Measurements from ENCODE around the gene VWA5A.

The VWA5A gene

GRCh38 chr11:124072147-124072546, 43.1 kb upstream of the VWA5A start:
- H4K20me1 ChIP-seq (ENCODE audit: insufficient read depth, low read length): no peaks in the 10 kb centered on the region

GRCh38 chr11:124074554-124074953, 40.7 kb upstream of the VWA5A start:
- Histone ChIP-seq H3K4me3 (ENCODE audit: low read depth, low read length, poor library complexity, severe bottlenecking) (no peak overlapping the region), H4K20me1 (ENCODE audit: insufficient read depth, low read length) (no peaks in the 10 kb centered on the region), H3K79me2 (ENCODE audit: insufficient read depth, low read length) (no peaks in the 10 kb centered on the region), H3K27ac (ENCODE audit: low read depth, low read length, poor library complexity, severe bottlenecking) (no peak overlapping the region), H3K4me2 (ENCODE audit: low read length) (no peak overlapping the region), H3K9ac (ENCODE audit: low read length) (no peak overlapping the region), H3K9me3 (ENCODE audit: low read length) (no peaks in the 10 kb centered on the region), H3K27me3 (ENCODE audit: insufficient read depth, low read length) (no peaks in the 10 kb centered on the region), H3F3A (ENCODE audit: insufficient read depth, low read length) (no peaks in the 10 kb centered on the region), H3K36me3 (ENCODE audit: insufficient read depth, low read length) (no peaks in the 10 kb centered on the region), H3K9me2 (ENCODE audit: low read depth, low read length) (no peaks in the 10 kb centered on the region), H3K4me1 (ENCODE audit: insufficient read depth, low read length, severe bottlenecking) (peaks cover 5% of the 10 kb centered on the region), H2AFZ (ENCODE audit: low read length) (no peak overlapping the region)
- no peak for TF ChIP-seq EZH2 (IDR thresholded peaks at IDR 0.05; ENCODE audit: borderline replicate concordance, low read length)
- no peak for TF ChIP-seq CTCF (IDR thresholded peaks at IDR 0.05; ENCODE audit: low read length)

More at GRCh38 chr11:124072147-124072546, 43.1 kb upstream of the VWA5A start:
- Histone ChIP-seq H2AFZ (ENCODE audit: low read length) (no peak overlapping the region), H3K9me3 (ENCODE audit: low read length) (no peaks in the 10 kb centered on the region), H3K9me2 (ENCODE audit: low read depth, low read length) (no peaks in the 10 kb centered on the region), H3K27me3 (ENCODE audit: insufficient read depth, low read length) (no peaks in the 10 kb centered on the region), H3F3A (ENCODE audit: insufficient read depth, low read length) (no peaks in the 10 kb centered on the region), H3K4me2 (ENCODE audit: low read length) (no peak overlapping the region), H3K4me3 (ENCODE audit: low read depth, low read length, poor library complexity, severe bottlenecking) (no peak overlapping the region), H3K9ac (ENCODE audit: low read length) (no peak overlapping the region), H3K27ac (ENCODE audit: low read depth, low read length, poor library complexity, severe bottlenecking) (no peak overlapping the region), H3K36me3 (ENCODE audit: insufficient read depth, low read length) (no peaks in the 10 kb centered on the region), H3K4me1 (ENCODE audit: insufficient read depth, low read length, severe bottlenecking) (peaks cover 5% of the 10 kb centered on the region), H3K79me2 (ENCODE audit: insufficient read depth, low read length) (no peaks in the 10 kb centered on the region)
- TF ChIP-seq CTCF (IDR thresholded peaks at IDR 0.05; ENCODE audit: low read length) (no peak), EZH2 (IDR thresholded peaks at IDR 0.05; ENCODE audit: borderline replicate concordance, low read length) (no peak)

GRCh38 chr11:124075492-124075840, 39.8 kb upstream of the VWA5A start:
- no peaks in the 10 kb centered on the region for H3K79me2 ChIP-seq (ENCODE audit: insufficient read depth, low read length)
- H3F3A ChIP-seq (ENCODE audit: insufficient read depth, low read length): no peaks in the 10 kb centered on the region
- H4K20me1 ChIP-seq (ENCODE audit: insufficient read depth, low read length): no peaks in the 10 kb centered on the region
- H3K9me2 ChIP-seq (ENCODE audit: low read depth, low read length): no peaks in the 10 kb centered on the region
- H2AFZ ChIP-seq (ENCODE audit: low read length): no peak overlapping the region
- H3K36me3 ChIP-seq (ENCODE audit: insufficient read depth, low read length): no peaks in the 10 kb centered on the region
- peaks cover 5% of the 10 kb centered on the region for H3K4me1 ChIP-seq (ENCODE audit: insufficient read depth, low read length, severe bottlenecking)
- H3K9me3 ChIP-seq (ENCODE audit: low read length): no peaks in the 10 kb centered on the region
- no peak overlapping the region for H3K9ac ChIP-seq (ENCODE audit: low read length)
- H3K27ac ChIP-seq (ENCODE audit: low read depth, low read length, poor library complexity, severe bottlenecking): no peak overlapping the region
- H3K27me3 ChIP-seq (ENCODE audit: insufficient read depth, low read length): no peaks in the 10 kb centered on the region
- no peak overlapping the region for H3K4me3 ChIP-seq (ENCODE audit: low read depth, low read length, poor library complexity, severe bottlenecking)
- TF ChIP-seq EZH2 (IDR thresholded peaks at IDR 0.05; ENCODE audit: borderline replicate concordance, low read length) (no peak), CTCF (IDR thresholded peaks at IDR 0.05; ENCODE audit: low read length) (no peak)
- H3K4me2 ChIP-seq (ENCODE audit: low read length): no peak overlapping the region
